Retinal pigment epithelial cell (primary cell): ENCODE data around the gene EVC2.

Experiments used
- DNase-seq: peaks from one replicate; pipeline ENCODE4 v3.0.0-alpha.2; 2010; ENCODE audit warnings: low read depth
- H3K4me3 ChIP-seq: 2 replicates; pipeline ENCODE4 v1.5.1; 2011; ENCODE audit warnings: mild to moderate bottlenecking, low read length, control low read depth, moderate library complexity
- TF ChIP-seq, protein P1 (sequence below): conservative IDR thresholded peaks from 2 replicates; pipeline ENCODE4 v1.5.1; 2011; ENCODE audit warnings: low read depth, low read length, control low read depth, inconsistent platforms

The EVC2 gene

DNA sequence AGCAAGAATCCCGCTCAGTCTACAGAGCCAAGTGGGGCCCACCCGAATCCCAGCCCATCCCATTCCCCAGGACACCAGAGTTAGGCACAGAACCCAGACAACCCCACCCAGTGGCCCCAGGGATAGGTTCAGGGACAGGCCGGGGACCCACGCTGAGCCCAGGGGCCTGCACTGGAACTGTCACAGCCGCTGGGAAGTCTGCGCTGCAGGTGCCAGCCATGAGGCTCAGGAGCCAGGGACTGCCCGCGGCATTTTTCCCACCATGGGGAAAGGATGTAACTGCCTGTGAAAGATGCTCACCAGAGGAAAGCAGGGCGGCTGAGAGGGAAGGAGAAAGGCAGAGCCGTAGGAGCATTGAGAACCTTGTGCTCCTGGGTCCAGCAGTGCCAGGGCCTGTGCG, 12.0 kb downstream of the EVC2 start:
- no peak for DNase-seq
- TF ChIP-seq, protein P1, sequence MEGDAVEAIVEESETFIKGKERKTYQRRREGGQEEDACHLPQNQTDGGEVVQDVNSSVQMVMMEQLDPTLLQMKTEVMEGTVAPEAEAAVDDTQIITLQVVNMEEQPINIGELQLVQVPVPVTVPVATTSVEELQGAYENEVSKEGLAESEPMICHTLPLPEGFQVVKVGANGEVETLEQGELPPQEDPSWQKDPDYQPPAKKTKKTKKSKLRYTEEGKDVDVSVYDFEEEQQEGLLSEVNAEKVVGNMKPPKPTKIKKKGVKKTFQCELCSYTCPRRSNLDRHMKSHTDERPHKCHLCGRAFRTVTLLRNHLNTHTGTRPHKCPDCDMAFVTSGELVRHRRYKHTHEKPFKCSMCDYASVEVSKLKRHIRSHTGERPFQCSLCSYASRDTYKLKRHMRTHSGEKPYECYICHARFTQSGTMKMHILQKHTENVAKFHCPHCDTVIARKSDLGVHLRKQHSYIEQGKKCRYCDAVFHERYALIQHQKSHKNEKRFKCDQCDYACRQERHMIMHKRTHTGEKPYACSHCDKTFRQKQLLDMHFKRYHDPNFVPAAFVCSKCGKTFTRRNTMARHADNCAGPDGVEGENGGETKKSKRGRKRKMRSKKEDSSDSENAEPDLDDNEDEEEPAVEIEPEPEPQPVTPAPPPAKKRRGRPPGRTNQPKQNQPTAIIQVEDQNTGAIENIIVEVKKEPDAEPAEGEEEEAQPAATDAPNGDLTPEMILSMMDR: no peak
- H3K4me3 ChIP-seq: no peak overlapping the region

DNA sequence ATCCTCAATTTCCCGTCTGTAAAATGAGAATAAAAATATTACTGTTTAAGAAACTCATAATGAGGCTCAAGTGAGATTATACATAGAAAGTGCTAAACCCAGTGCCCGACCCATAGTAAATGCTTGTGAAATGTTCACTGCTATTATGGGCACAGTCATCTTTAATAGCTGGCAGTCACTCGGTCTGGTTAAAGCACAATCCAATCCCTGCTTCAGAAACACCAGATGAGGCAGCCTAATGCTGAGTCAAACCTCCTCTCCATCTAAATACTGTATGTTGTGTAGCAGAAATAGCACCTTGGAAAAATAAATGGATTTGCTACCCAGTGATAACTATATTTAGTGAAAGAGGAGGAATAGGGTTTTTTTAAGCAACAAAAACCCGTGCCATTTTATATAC, 14.5 kb downstream of the EVC2 start:
- no peak for DNase-seq
- TF ChIP-seq, protein P1: no peak
- H3K4me3 ChIP-seq: no peak overlapping the region

DNA sequence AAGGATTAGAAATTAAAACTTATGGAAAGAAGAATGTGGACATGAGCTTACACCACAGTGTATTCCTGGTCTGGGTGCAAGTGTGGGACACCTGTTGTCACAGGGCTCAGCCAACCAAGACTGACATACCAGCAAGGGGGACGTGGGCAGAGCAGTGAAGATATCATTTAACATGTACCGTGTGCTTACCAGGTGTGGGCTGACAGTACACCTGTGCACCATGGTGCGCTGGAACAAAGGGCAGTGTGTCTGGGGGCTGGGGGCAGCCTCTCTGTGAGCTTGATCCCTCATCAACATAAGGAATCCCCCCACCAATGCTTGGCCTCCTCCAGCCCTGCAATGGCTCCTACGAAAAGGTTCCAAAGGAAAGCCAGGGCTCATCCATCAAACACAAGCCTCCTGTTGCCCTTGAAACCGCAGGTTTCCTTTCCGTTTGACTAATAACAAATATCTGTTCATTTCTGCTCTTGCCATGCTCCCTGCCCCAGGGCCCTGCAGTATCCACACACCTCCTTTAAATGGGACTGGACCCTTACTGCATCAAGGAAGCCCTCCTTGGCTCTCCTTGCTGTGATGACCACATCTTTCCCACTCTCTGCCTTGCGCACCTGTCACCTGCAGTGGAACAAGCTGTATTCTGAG, 16.7 kb downstream of the EVC2 start:
- no peak for DNase-seq
- H3K4me3 ChIP-seq: no peak overlapping the region
- TF ChIP-seq, protein P1: no peak

DNA sequence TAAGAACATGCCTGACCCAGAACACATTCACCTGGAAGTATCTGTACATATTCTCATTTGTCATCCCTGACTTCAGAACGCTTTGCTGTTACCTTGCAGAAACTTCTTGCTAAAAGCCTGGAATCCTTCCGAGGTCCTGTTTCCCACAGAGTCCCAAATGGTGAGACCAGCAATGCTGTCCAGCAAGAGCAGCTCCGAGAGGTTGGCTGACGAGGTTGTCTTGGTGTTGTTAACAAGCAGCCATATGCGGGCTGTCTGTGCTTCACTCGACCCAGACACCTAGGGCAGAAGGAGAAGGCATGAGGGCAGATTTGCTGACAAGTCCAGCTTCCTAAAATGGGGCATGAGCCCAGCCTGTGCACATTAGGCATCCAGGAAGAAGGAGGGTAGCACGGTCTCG, 19.3 kb downstream of the EVC2 start:
- DNase-seq: no peak
- TF ChIP-seq, protein P1: no peak
- no peak overlapping the region for H3K4me3 ChIP-seq

DNA sequence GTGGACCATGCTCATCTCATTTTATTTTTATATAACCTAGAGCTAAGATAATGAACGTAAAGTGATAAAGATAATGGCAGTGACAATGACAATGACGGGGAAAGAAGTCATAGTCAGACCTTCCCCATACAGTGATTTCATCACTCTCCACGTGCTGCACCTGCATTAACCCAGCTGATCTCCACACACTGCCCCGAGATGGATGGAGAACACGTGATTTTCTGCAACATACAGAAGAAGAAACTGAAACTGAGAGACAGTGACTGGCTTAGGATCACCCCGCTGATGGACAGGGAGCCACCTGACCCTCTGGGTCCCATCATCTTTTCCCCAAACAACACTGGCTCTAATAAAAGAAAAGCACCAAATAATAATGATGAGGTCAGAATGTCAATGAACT, 22.0 kb downstream of the EVC2 start:
- no peak for DNase-seq
- TF ChIP-seq, protein P1: no peak
- H3K4me3 ChIP-seq: no peak overlapping the region

DNA sequence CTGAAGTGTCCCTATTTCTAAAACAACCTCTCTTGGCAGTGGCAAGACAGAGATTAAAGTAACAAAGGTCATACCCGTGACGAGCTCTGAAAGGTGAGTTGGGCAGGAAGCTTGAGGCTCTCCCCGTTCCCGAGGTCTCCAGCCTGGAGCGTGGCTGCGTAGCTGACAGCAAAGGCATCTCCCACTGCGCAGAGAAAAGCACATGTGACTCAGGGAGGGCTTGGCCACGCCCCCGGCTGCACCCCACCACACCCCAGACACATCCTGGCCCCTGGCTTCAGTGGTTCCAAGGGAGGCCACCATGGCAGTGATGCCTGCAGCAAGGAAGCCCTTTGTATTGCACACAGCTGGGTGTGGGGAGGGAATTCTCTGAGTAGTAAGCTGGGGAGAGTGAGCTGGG, 23.1 kb downstream of the EVC2 start:
- TF ChIP-seq, protein P1: no peak
- no peak overlapping the region for H3K4me3 ChIP-seq
- DNase-seq: no peak

DNA sequence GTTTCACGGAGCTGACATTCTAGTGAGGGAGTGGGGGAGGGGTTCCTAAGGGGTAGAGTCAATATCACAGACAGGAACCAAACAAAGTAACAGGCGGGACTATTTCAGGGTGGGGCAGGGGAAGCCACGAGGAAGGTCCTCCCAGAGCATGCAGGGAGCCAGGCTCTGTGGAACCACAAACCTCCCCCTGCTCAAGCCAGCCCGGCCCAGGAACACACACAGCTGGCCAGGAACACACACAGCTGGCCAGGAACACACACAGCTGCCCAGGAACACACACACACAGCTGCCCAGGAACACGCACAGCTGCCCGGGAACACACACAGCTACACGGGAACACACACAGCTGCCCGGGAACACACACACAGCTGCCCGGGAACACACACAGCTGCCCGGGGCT, 24.8 kb downstream of the EVC2 start:
- no peak for DNase-seq
- H3K4me3 ChIP-seq: no peak overlapping the region
- TF ChIP-seq, protein P1: no peak
